Measurements from ENCODE around the gene SEMA5A.

The SEMA5A gene

GRCh38 chr5:9479361-9479760 is 66.5 kb downstream of the SEMA5A start:
- no peaks in the 10 kb centered on the region for H3K79me2 ChIP-seq (ENCODE audit: control insufficient read depth, insufficient read depth, low read length, unreplicated experiment)
- no peak overlapping the region for H3K27ac ChIP-seq (ENCODE audit: low read depth, low read length)
- H3K27me3 ChIP-seq (ENCODE audit: insufficient read depth, low read length): no peaks in the 10 kb centered on the region
- H3K4me3 ChIP-seq (ENCODE audit: low read depth, low read length): no peak overlapping the region
- H3K4me1 ChIP-seq (ENCODE audit: control insufficient read depth, insufficient read depth, low read length, unreplicated experiment): no peaks in the 10 kb centered on the region
- no peaks in the 10 kb centered on the region for H3K36me3 ChIP-seq (ENCODE audit: insufficient read depth, low read length)
- H2AFZ ChIP-seq (ENCODE audit: low read length, unreplicated experiment): no peak overlapping the region

GRCh38 chr5:9477537-9477936 is 68.3 kb downstream of the SEMA5A start:
- Histone ChIP-seq H2AFZ (ENCODE audit: low read length, unreplicated experiment) (no peak overlapping the region), H3K4me3 (ENCODE audit: low read depth, low read length) (no peak overlapping the region), H3K4me1 (ENCODE audit: control insufficient read depth, insufficient read depth, low read length, unreplicated experiment) (no peaks in the 10 kb centered on the region), H3K27me3 (ENCODE audit: insufficient read depth, low read length) (no peaks in the 10 kb centered on the region), H3K36me3 (ENCODE audit: insufficient read depth, low read length) (no peaks in the 10 kb centered on the region), H3K27ac (ENCODE audit: low read depth, low read length) (no peak overlapping the region), H3K79me2 (ENCODE audit: control insufficient read depth, insufficient read depth, low read length, unreplicated experiment) (no peaks in the 10 kb centered on the region)

- H3K27ac ChIP-seq (ENCODE audit: low read depth, low read length): no peak overlapping the region
- H3K4me3 ChIP-seq (ENCODE audit: low read depth, low read length): no peak overlapping the region
- H3K36me3 ChIP-seq (ENCODE audit: insufficient read depth, low read length): no peaks in the 10 kb centered on the region
- H2AFZ ChIP-seq (ENCODE audit: low read length, unreplicated experiment): no peak overlapping the region
- H3K27me3 ChIP-seq (ENCODE audit: insufficient read depth, low read length): no peaks in the 10 kb centered on the region
- no peaks in the 10 kb centered on the region for H3K79me2 ChIP-seq (ENCODE audit: control insufficient read depth, insufficient read depth, low read length, unreplicated experiment)
- H3K4me1 ChIP-seq (ENCODE audit: control insufficient read depth, insufficient read depth, low read length, unreplicated experiment): no peaks in the 10 kb centered on the region
Measured at GRCh38 chr5:9474219-9475002, 71.5 kb downstream of the SEMA5A start.

- no peak overlapping the region for H3K4me3 ChIP-seq (ENCODE audit: low read depth, low read length)
- H2AFZ ChIP-seq (ENCODE audit: low read length, unreplicated experiment): no peak overlapping the region
- H3K79me2 ChIP-seq (ENCODE audit: control insufficient read depth, insufficient read depth, low read length, unreplicated experiment): no peaks in the 10 kb centered on the region
Measured at GRCh38 chr5:9473624-9474023, 72.3 kb downstream of the SEMA5A start.

GRCh38 chr5:9470410-9470809 is 75.5 kb downstream of the SEMA5A start:
- Histone ChIP-seq H2AFZ (ENCODE audit: low read length, unreplicated experiment) (no peak overlapping the region), H3K79me2 (ENCODE audit: control insufficient read depth, insufficient read depth, low read length, unreplicated experiment) (no peaks in the 10 kb centered on the region), H3K4me1 (ENCODE audit: control insufficient read depth, insufficient read depth, low read length, unreplicated experiment) (peaks cover 13% of the 10 kb centered on the region), H3K36me3 (ENCODE audit: insufficient read depth, low read length) (no peaks in the 10 kb centered on the region), H3K4me3 (ENCODE audit: low read depth, low read length) (no peak overlapping the region), H3K27ac (ENCODE audit: low read depth, low read length) (no peak overlapping the region), H3K27me3 (ENCODE audit: insufficient read depth, low read length) (no peaks in the 10 kb centered on the region)

More at GRCh38 chr5:9473624-9474023, 72.3 kb downstream of the SEMA5A start:
- no peaks in the 10 kb centered on the region for H3K27me3 ChIP-seq (ENCODE audit: insufficient read depth, low read length)
- H3K27ac ChIP-seq (ENCODE audit: low read depth, low read length): no peak overlapping the region
- no peaks in the 10 kb centered on the region for H3K4me1 ChIP-seq (ENCODE audit: control insufficient read depth, insufficient read depth, low read length, unreplicated experiment)
- H3K36me3 ChIP-seq (ENCODE audit: insufficient read depth, low read length): no peaks in the 10 kb centered on the region

- peaks cover 13% of the 10 kb centered on the region for H3K4me1 ChIP-seq (ENCODE audit: control insufficient read depth, insufficient read depth, low read length, unreplicated experiment)
- H3K27me3 ChIP-seq (ENCODE audit: insufficient read depth, low read length): no peaks in the 10 kb centered on the region
- H3K27ac ChIP-seq (ENCODE audit: low read depth, low read length): peak overlapping the region; percentile 56
- H3K4me3 ChIP-seq (ENCODE audit: low read depth, low read length): no peak overlapping the region
- no peaks in the 10 kb centered on the region for H3K79me2 ChIP-seq (ENCODE audit: control insufficient read depth, insufficient read depth, low read length, unreplicated experiment)
- H3K36me3 ChIP-seq (ENCODE audit: insufficient read depth, low read length): no peaks in the 10 kb centered on the region
- peak overlapping the region; percentile 88 for H2AFZ ChIP-seq (ENCODE audit: low read length, unreplicated experiment)
Measured at GRCh38 chr5:9468060-9468388, 77.9 kb downstream of the SEMA5A start.

GRCh38 chr5:9467199-9468059 is 78.4 kb downstream of the SEMA5A start:
- H3K36me3 ChIP-seq (ENCODE audit: insufficient read depth, low read length): no peaks in the 10 kb centered on the region
- H2AFZ ChIP-seq (ENCODE audit: low read length, unreplicated experiment): peak overlapping the region; percentile 88
- peak overlapping the region; percentile 56 for H3K27ac ChIP-seq (ENCODE audit: low read depth, low read length)
- H3K27me3 ChIP-seq (ENCODE audit: insufficient read depth, low read length): no peaks in the 10 kb centered on the region
- no peaks in the 10 kb centered on the region for H3K79me2 ChIP-seq (ENCODE audit: control insufficient read depth, insufficient read depth, low read length, unreplicated experiment)
- H3K4me3 ChIP-seq (ENCODE audit: low read depth, low read length): no peak overlapping the region
- H3K4me1 ChIP-seq (ENCODE audit: control insufficient read depth, insufficient read depth, low read length, unreplicated experiment): peaks cover 13% of the 10 kb centered on the region

- peaks cover 13% of the 10 kb centered on the region for H3K4me1 ChIP-seq (ENCODE audit: control insufficient read depth, insufficient read depth, low read length, unreplicated experiment)
- H3K79me2 ChIP-seq (ENCODE audit: control insufficient read depth, insufficient read depth, low read length, unreplicated experiment): no peaks in the 10 kb centered on the region
- H2AFZ ChIP-seq (ENCODE audit: low read length, unreplicated experiment): no peak overlapping the region
- no peak overlapping the region for H3K4me3 ChIP-seq (ENCODE audit: low read depth, low read length)
- no peak overlapping the region for H3K27ac ChIP-seq (ENCODE audit: low read depth, low read length)
- H3K36me3 ChIP-seq (ENCODE audit: insufficient read depth, low read length): no peaks in the 10 kb centered on the region
- no peaks in the 10 kb centered on the region for H3K27me3 ChIP-seq (ENCODE audit: insufficient read depth, low read length)
Measured at GRCh38 chr5:9466697-9467096, 79.2 kb downstream of the SEMA5A start.

- Histone ChIP-seq H3K79me2 (ENCODE audit: control insufficient read depth, insufficient read depth, low read length, unreplicated experiment) (no peaks in the 10 kb centered on the region), H3K27ac (ENCODE audit: low read depth, low read length) (no peak overlapping the region), H2AFZ (ENCODE audit: low read length, unreplicated experiment) (no peak overlapping the region), H3K4me3 (ENCODE audit: low read depth, low read length) (no peak overlapping the region), H3K36me3 (ENCODE audit: insufficient read depth, low read length) (no peaks in the 10 kb centered on the region), H3K27me3 (ENCODE audit: insufficient read depth, low read length) (no peaks in the 10 kb centered on the region), H3K4me1 (ENCODE audit: control insufficient read depth, insufficient read depth, low read length, unreplicated experiment) (peaks cover 13% of the 10 kb centered on the region)
Measured at GRCh38 chr5:9464478-9464877, 81.4 kb downstream of the SEMA5A start.

- Histone ChIP-seq H3K79me2 (ENCODE audit: control insufficient read depth, insufficient read depth, low read length, unreplicated experiment) (no peaks in the 10 kb centered on the region), H3K36me3 (ENCODE audit: insufficient read depth, low read length) (no peaks in the 10 kb centered on the region), H3K4me1 (ENCODE audit: control insufficient read depth, insufficient read depth, low read length, unreplicated experiment) (peaks cover 3% of the 10 kb centered on the region), H3K4me3 (ENCODE audit: low read depth, low read length) (no peak overlapping the region), H3K27ac (ENCODE audit: low read depth, low read length) (no peak overlapping the region), H2AFZ (ENCODE audit: low read length, unreplicated experiment) (no peak overlapping the region), H3K27me3 (ENCODE audit: insufficient read depth, low read length) (no peaks in the 10 kb centered on the region)
Measured at GRCh38 chr5:9462109-9462508, 83.8 kb downstream of the SEMA5A start.
